Parathyroid adenoma (tissue), 2 donors: ENCODE measurements around the gene PIP4K2A.

ENCODE experiments used
- H2AFZ ChIP-seq: fragments of 300-600 bp; sonication (generic); one replicate; pipeline ENCODE4 v1.7.0; 2017; ENCODE audit warnings: antibody characterized with exemption, mild to moderate bottlenecking
- H3K27ac ChIP-seq: fragments of 300-600 bp; sonication (generic); one replicate; pipeline ENCODE4 v1.7.0; 2017
- H3K27me3 ChIP-seq: fragments of 300-600 bp; sonication (generic); one replicate; pipeline ENCODE4 v1.7.0; 2017; ENCODE audit warnings: low read length; ENCODE audit not compliant: control insufficient read depth, insufficient read depth
- H3K36me3 ChIP-seq: fragments of 300-600 bp; sonication (generic); one replicate; pipeline ENCODE4 v1.7.0; 2017; ENCODE audit warnings: low read length; ENCODE audit not compliant: control insufficient read depth, insufficient read depth
- H3K4me1 ChIP-seq: fragments of 300-600 bp; sonication (generic); one replicate; pipeline ENCODE4 v1.7.0; 2017; ENCODE audit warnings: control low read depth
- H3K4me2 ChIP-seq: fragments of 300-600 bp; sonication (generic); one replicate; pipeline ENCODE4 v1.7.0; 2017; ENCODE audit warnings: low read length
- H3K4me3 ChIP-seq: fragments of 300-600 bp; sonication (generic); one replicate; pipeline ENCODE4 v1.7.0; 2017; ENCODE audit warnings: low read depth, low read length
- H3K79me2 ChIP-seq: fragments of 300-600 bp; sonication (generic); one replicate; pipeline ENCODE4 v1.7.0; 2017; ENCODE audit warnings: control low read depth
- H3K9ac ChIP-seq: fragments of 300-600 bp; sonication (generic); one replicate; pipeline ENCODE4 v1.7.0; 2017; ENCODE audit warnings: mild to moderate bottlenecking
- H3K9me3 ChIP-seq: fragments of 300-600 bp; sonication (generic); one replicate; pipeline ENCODE4 v1.7.0; 2017; ENCODE audit warnings: low read length; ENCODE audit not compliant: control insufficient read depth
- CTCF ChIP-seq: fragments of 300-600 bp; sonication (generic); IDR thresholded peaks from one replicate; pipeline ENCODE4 v1.7.0; 2017; ENCODE audit warnings: antibody characterized with exemption, mild to moderate bottlenecking
- donor health status: primary hyperparathyroidism.

PIP4K2A gene

GRCh38 chr10:22597138-22597537 lies 117.2 kb downstream of the PIP4K2A start:
- Histone ChIP-seq H3K4me1 (peaks cover 3% of the 10 kb centered on the region), H3K27ac (no peak overlapping the region), H3K4me2 (no peak overlapping the region), H3K36me3 (no peaks in the 10 kb centered on the region), H3K4me3 (no peak overlapping the region), H3K79me2 (no peaks in the 10 kb centered on the region), H3K9ac (no peak overlapping the region), H3K27me3 (no peaks in the 10 kb centered on the region), H2AFZ (no peak overlapping the region), H3K9me3 (no peaks in the 10 kb centered on the region)
- no peak for TF ChIP-seq CTCF

- no peak overlapping the region for H2AFZ ChIP-seq
- no peaks in the 10 kb centered on the region for H3K9me3 ChIP-seq
- no peak overlapping the region for H3K27ac ChIP-seq
- no peaks in the 10 kb centered on the region for H3K27me3 ChIP-seq
- H3K4me2 ChIP-seq = no peak overlapping the region
- no peaks in the 10 kb centered on the region for H3K79me2 ChIP-seq
- H3K4me1 ChIP-seq = peaks cover 3% of the 10 kb centered on the region
- H3K36me3 ChIP-seq = no peaks in the 10 kb centered on the region
- no peak for TF ChIP-seq CTCF
- no peak overlapping the region for H3K9ac ChIP-seq
- no peak overlapping the region for H3K4me3 ChIP-seq
Observed at GRCh38 chr10:22593636-22594198, 120.7 kb downstream of the PIP4K2A start.

- Histone ChIP-seq H3K4me3 (no peak overlapping the region), H3K79me2 (no peaks in the 10 kb centered on the region), H3K27me3 (no peaks in the 10 kb centered on the region), H2AFZ (no peak overlapping the region), H3K36me3 (no peaks in the 10 kb centered on the region), H3K4me2 (no peak overlapping the region), H3K9ac (no peak overlapping the region), H3K9me3 (no peaks in the 10 kb centered on the region), H3K27ac (no peak overlapping the region), H3K4me1 (peaks cover 3% of the 10 kb centered on the region)
- TF ChIP-seq CTCF = no peak
Observed at GRCh38 chr10:22593026-22593425, 121.4 kb downstream of the PIP4K2A start.

- Histone ChIP-seq H3K4me3 (no peak overlapping the region), H2AFZ (no peak overlapping the region), H3K4me1 (no peaks in the 10 kb centered on the region), H3K27me3 (no peaks in the 10 kb centered on the region), H3K27ac (no peak overlapping the region), H3K4me2 (no peak overlapping the region), H3K36me3 (no peaks in the 10 kb centered on the region), H3K79me2 (no peaks in the 10 kb centered on the region), H3K9ac (no peak overlapping the region), H3K9me3 (no peaks in the 10 kb centered on the region)
- no peak for TF ChIP-seq CTCF
Observed at GRCh38 chr10:22589851-22590514, 124.4 kb downstream of the PIP4K2A start.

- H2AFZ ChIP-seq = no peak overlapping the region
- H3K9ac ChIP-seq = no peak overlapping the region
- no peaks in the 10 kb centered on the region for H3K36me3 ChIP-seq
- H3K4me2 ChIP-seq = no peak overlapping the region
- no peak overlapping the region for H3K27ac ChIP-seq
- H3K27me3 ChIP-seq = no peaks in the 10 kb centered on the region
- H3K79me2 ChIP-seq = no peaks in the 10 kb centered on the region
- H3K4me1 ChIP-seq = no peaks in the 10 kb centered on the region
- no peak for TF ChIP-seq CTCF
- no peak overlapping the region for H3K4me3 ChIP-seq
- no peaks in the 10 kb centered on the region for H3K9me3 ChIP-seq
Observed at GRCh38 chr10:22588462-22588861, 125.9 kb downstream of the PIP4K2A start.
